HG03159 (cell line): ENCODE results near the gene CYB5A.
A peak's percentile ranks its signal among the peaks of the same experiment; 100 is the strongest.

Experiments
- ATAC-seq: cut with Tn5 transposase; IDR thresholded peaks from one replicate; pipeline ENCODE4 v1.9.1; 2021; ENCODE audit warnings: mild to moderate bottlenecking, moderate library complexity; ENCODE audit not compliant: unreplicated experiment

CYB5A gene

GRCh38 chr18:74278058-74278457, 13.7 kb downstream of the CYB5A start:
- ATAC-seq, result no peak

GRCh38 chr18:74277296-74277695, 14.5 kb downstream of the CYB5A start:
- ATAC-seq, result no peak

DNA sequence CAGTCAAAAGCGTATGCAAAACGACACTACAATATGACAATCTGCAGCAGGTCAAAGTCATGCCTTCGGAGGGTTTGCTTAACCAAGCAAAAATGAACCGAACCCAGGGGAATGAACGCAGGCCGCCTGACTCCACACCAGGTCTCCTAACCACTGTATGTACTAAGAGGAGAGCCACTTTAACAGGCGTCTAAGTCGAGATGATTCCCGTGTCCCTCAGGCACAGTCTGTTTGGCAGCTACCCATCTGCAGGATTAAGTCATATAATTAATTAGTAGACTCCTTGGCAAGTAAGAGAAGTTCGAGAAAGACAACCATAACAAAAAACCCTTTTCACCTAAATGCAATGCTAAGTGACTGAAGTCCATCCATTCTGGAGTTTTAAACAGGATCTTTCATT, 15.2 kb downstream of the CYB5A start:
- no peak for ATAC-seq

DNA sequence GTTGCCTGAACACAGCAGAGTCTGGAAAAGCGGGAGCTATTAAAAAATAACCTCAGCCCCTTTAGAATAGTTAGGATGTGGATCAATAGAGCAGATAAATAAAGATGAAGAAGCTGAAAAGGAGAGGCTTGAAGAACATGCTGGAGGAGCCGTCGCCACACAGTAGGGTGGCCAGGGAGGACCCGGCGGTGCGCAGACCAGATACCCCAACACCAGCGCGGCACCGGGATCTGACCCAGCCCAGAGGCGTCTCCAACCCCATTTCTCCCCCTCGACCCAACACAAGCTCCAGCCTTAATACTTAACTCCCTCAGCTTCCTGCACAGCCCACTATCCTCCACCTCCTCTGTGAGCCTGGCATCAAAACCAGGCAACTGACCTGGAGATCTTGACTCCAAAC, 16.0 kb downstream of the CYB5A start:
- no peak for ATAC-seq

DNA sequence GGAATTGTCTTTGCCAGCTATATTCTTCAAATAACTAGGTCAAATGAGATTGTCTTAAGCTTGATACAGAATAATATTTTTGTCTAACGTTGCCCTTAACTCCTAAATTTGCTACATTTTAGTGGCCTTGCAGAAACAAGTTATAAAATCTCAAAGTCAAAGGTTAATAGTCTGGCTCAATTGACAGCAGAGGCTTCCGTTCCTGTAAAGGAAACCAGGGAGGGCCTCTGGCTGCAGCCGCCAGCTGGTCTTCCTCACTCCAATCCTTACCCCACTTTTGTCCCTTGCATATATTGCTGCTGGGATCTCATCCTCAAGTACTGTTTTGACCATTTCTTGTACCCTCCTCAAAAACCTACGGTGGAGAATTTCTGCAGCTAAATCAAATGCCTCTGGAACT, 17.1 kb downstream of the CYB5A start:
- no peak for ATAC-seq

- no peak for ATAC-seq
These were observed 18.4 kb downstream of the CYB5A start for GRCh38 chr18:74273394-74273793.

GRCh38 chr18:74271635-74272034, 20.1 kb downstream of the CYB5A start:
- no peak for ATAC-seq

GRCh38 chr18:74268933-74269620, 22.7 kb downstream of the CYB5A start:
- no peak for ATAC-seq

- no peak for ATAC-seq
These were observed 23.6 kb downstream of the CYB5A start for GRCh38 chr18:74268175-74268574.

- ATAC-seq, result no peak
These were observed 25.6 kb downstream of the CYB5A start for GRCh38 chr18:74266161-74266560.

- no peak for ATAC-seq
These were observed 26.1 kb downstream of the CYB5A start for GRCh38 chr18:74265546-74266098.

GRCh38 chr18:74264303-74265020, 27.3 kb downstream of the CYB5A start:
- ATAC-seq, result peak; percentile 99

DNA sequence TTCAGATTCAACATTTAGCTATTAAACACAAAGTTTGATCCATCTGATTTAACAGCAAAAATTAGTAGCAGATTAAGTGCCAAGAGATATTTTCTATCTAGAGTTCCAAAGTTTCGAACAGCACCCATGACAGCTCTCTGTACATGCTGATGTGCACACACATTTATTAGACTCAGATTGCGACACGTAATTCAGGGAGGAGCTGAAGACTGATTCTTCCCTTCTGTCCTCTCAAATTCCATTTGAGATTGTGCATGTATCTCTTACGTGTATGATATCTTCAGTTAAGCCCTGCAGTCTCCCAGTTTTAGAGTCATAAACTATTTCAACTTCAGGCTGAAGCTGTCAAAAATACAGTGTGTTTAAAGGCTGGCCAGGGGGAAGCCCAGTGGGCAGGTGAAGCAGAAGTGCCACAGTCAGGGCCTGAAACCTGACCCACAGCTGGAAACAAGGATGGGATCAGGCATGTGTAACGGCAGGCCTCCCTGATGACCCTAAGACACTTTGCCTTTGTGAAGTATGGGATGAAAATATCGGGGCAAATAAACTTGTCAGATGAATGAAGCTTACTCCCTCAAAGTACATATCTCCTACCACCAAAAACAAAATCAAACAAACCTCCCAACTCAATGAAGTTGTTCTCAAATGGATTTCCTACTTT, 30.6 kb downstream of the CYB5A start:
- no peak for ATAC-seq

DNA sequence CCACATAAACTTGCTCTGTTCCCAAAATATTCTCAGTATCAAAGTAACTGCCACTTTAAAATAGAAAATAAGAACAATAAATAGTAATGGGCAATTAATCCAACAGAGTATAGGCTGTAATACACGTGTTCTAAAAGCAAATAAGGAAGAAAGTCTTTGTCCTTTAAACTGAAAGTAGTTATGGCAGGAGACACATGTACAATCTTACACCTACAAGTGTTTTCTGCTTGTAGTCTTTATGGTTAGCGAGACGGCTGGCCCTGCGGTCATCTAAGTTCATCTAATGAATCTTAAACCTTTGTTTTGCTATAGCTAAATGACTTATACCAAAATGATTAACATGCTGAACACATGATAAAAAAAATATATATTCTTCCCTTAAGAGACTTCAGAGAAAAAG, 32.4 kb downstream of the CYB5A start:
- ATAC-seq, result no peak

GRCh38 chr18:74257083-74257482, 34.7 kb downstream of the CYB5A start:
- no peak for ATAC-seq

DNA sequence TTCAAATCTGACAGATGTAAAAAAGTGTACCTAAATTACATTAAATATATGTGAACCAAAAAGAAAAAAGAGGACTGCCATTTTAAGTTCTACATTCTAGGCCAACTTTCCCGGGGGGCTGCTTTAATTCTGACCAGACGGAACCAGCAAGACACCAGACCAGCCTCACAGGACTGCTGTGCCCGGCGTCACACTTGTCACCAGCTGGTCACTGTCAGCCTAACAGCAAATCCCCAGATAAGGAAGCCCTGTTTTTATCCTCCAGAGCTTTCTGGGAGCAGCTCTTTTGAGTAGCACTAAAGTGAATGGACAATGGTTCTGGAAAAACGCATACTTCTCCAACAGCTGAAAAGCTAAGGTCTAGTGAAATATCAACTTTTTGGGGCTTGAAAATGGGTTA, 35.6 kb downstream of the CYB5A start:
- no peak for ATAC-seq

- no peak for ATAC-seq
These were observed 36.6 kb downstream of the CYB5A start for GRCh38 chr18:74255131-74255616.

DNA sequence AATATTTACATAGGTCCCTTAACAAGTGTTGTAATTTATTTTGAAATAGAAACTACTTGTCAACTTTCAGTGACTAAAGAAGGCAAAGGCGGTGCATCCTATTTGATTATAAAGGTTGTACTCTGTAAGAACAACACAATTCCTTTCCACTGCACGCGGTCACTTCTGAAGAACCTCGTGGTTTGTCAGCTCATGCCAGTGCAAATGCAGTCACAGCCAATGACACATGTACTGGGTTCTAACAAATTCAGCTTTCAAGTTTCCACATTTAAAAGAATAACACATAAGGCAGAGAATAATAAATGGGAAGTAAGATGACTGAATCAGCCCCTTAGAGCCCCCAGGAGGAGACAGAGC, 39.7 kb downstream of the CYB5A start:
- ATAC-seq, result no peak

GRCh38 chr18:74251297-74252038, 40.3 kb downstream of the CYB5A start:
- ATAC-seq, result no peak

- ATAC-seq, result no peak
These were observed 41.6 kb downstream of the CYB5A start for GRCh38 chr18:74250131-74250530.
